CD4-positive, alpha-beta memory T cell (primary cell): ENCODE data around the gene PHF21B. TPM values are rescaled to one million over a fixed set of nuclear protein-coding genes. Genes with fewer than 3 reads are reported as not detected.

Source experiments
- CTCF ChIA-PET: fragments of 350-600 bp; sonication (Branson Sonifier 250); formaldehyde crosslinking; loops from one replicate; lab custom pipeline; 2021; ENCODE audit warnings: inconsistent platforms; ENCODE audit not compliant: partially characterized antibody; lab: Charles Lee
- POLR2A ChIA-PET: fragments of 350-600 bp; sonication (Branson Sonifier 250); formaldehyde crosslinking; loops from one replicate; lab custom pipeline; 2021; ENCODE audit not compliant: partially characterized antibody; lab: Charles Lee
- DNase-seq, 5 donors: peaks; one replicate each; pipeline versions ENCODE4 v3.0.0 to v3.0.0-alpha.2; 2020 to 2022; ENCODE audit warnings: mixed read lengths in 1 of 5
- H3K27ac ChIP-seq: one replicate; pipeline ENCODE4 v1.7.0; 2013; ENCODE audit warnings: low read depth, low read length
- H3K27me3 ChIP-seq: 2 replicates; pipeline ENCODE4 v1.7.0; 2013; ENCODE audit warnings: mild to moderate bottlenecking, low read length, moderate library complexity; ENCODE audit not compliant: insufficient read depth
- H3K36me3 ChIP-seq: 2 replicates; pipeline ENCODE4 v1.7.0; 2013; ENCODE audit warnings: mild to moderate bottlenecking, low read length, moderate library complexity; ENCODE audit not compliant: insufficient read depth
- H3K4me1 ChIP-seq: 2 replicates; pipeline ENCODE4 v1.7.0; 2013; ENCODE audit warnings: mild to moderate bottlenecking, low read length, moderate library complexity; ENCODE audit not compliant: insufficient read depth
- H3K4me3 ChIP-seq, 2 donors: one replicate each; pipeline ENCODE4 v1.7.0; 2013; ENCODE audit warnings: low read length in 2 of 2, mild to moderate bottlenecking in 1 of 2
- H3K9me3 ChIP-seq, 2 donors: one replicate each; pipeline ENCODE4 v1.7.0; 2013; ENCODE audit warnings: low read length in 2 of 2, control low read depth in 1 of 2; ENCODE audit not compliant: control insufficient read depth in 1 of 2
- H3K27ac Mint-ChIP-seq, 7 donors: one replicate each; pipeline ENCODE4 v1.8.0; 2020 to 2021; ENCODE audit warnings: mixed read lengths in 7 of 7, mild to moderate bottlenecking in 6 of 7, inconsistent platforms in 3 of 7, moderate library complexity in 3 of 7
- H3K27me3 Mint-ChIP-seq, 2 donors: one replicate each; pipeline ENCODE4 v1.8.0; 2020 to 2021; ENCODE audit warnings: mixed read lengths in 2 of 2
- H3K36me3 Mint-ChIP-seq, 2 donors: one replicate each; pipeline ENCODE4 v1.8.0; 2020 to 2021; ENCODE audit warnings: mixed read lengths in 2 of 2, inconsistent platforms in 1 of 2, mild to moderate bottlenecking in 1 of 2
- H3K4me1 Mint-ChIP-seq, 4 donors: one replicate each; pipeline ENCODE4 v1.8.0; 2020 to 2021; ENCODE audit warnings: mixed read lengths in 4 of 4, mild to moderate bottlenecking in 1 of 4
- H3K4me3 Mint-ChIP-seq, 8 donors: one replicate each; pipeline ENCODE4 v1.8.0; 2020 to 2021; ENCODE audit warnings: mixed read lengths in 8 of 8, mild to moderate bottlenecking in 7 of 8, moderate library complexity in 6 of 8, inconsistent platforms in 3 of 8
- H3K9me3 Mint-ChIP-seq, 8 donors: one replicate each; pipeline ENCODE4 v1.8.0; 2020 to 2021; ENCODE audit warnings: mixed read lengths in 8 of 8, mild to moderate bottlenecking in 5 of 8, inconsistent platforms in 3 of 8, moderate library complexity in 1 of 8
- intact Hi-C: fragments of 100-400 bp; cut with micrococcal nuclease; formaldehyde crosslinking; loops from one replicate; pipeline ENCODE4 v1.15.1; 2023
- polyA plus RNA-seq, 2 donors: library from polyadenylated mRNA; unstranded; fragments of 300-500 nt; fragmentation: Illumina TruSeq; gene quantifications; one replicate each; pipeline ENCODE4 v1.2.3, GENCODE V29; 2021
- total RNA-seq, 2 experiments: library from RNA; stranded (reverse); gene quantifications; one replicate each; pipeline ENCODE4 v1.2.3, GENCODE V29; 2021

PHF21B gene
- total and polyA plus RNA-seq, 4 experiments from 2014 or later: not detected

GRCh38 chr22:44996648-44997047 lies 13.2 kb downstream of the PHF21B start:
- intact Hi-C loops: no loop called here
- Mint-ChIP-seq H3K4me1 (peaks cover 0 to 3% (median 0%) of the 10 kb centered on the region in 4 donors), H3K9me3 (peaks cover 0 to 3% (median 0%) of the 10 kb centered on the region in 8 donors), H3K36me3 (no peaks in the 10 kb centered on the region), H3K27me3 (peaks cover 12 to 13% of the 10 kb centered on the region in 2 donors), H3K27ac (no peak overlapping the region), H3K4me3 (no peak overlapping the region)
- H3K4me1 ChIP-seq: no peaks in the 10 kb centered on the region
- H3K36me3 ChIP-seq: no peaks in the 10 kb centered on the region
- no peaks in the 10 kb centered on the region for H3K9me3 ChIP-seq
- no peak for DNase-seq
- POLR2A ChIA-PET: no interaction called here
- no peak overlapping the region for H3K27ac ChIP-seq
- CTCF ChIA-PET: no interaction called here
- H3K27me3 ChIP-seq: no peaks in the 10 kb centered on the region
- H3K4me3 ChIP-seq: no peak overlapping the region

GRCh38 chr22:44996120-44996519 lies 13.7 kb downstream of the PHF21B start:
- Histone ChIP-seq H3K4me1 (no peaks in the 10 kb centered on the region), H3K27me3 (no peaks in the 10 kb centered on the region), H3K4me3 (no peak overlapping the region), H3K27ac (no peak overlapping the region), H3K9me3 (no peaks in the 10 kb centered on the region), H3K36me3 (no peaks in the 10 kb centered on the region)
- ChIA-PET CTCF (no interaction called here), POLR2A (no interaction called here)
- H3K27me3 Mint-ChIP-seq: peaks cover 13% of the 10 kb centered on the region in 2 donors
- H3K4me1 Mint-ChIP-seq: peaks cover 0 to 3% (median 0%) of the 10 kb centered on the region in 4 donors
- H3K36me3 Mint-ChIP-seq: no peaks in the 10 kb centered on the region
- H3K9me3 Mint-ChIP-seq: peaks cover 0 to 3% (median 0%) of the 10 kb centered on the region in 8 donors
- intact Hi-C loops: no loop called here
- no peak for DNase-seq
- H3K27ac Mint-ChIP-seq: no peak overlapping the region
- no peak overlapping the region for H3K4me3 Mint-ChIP-seq

DNA sequence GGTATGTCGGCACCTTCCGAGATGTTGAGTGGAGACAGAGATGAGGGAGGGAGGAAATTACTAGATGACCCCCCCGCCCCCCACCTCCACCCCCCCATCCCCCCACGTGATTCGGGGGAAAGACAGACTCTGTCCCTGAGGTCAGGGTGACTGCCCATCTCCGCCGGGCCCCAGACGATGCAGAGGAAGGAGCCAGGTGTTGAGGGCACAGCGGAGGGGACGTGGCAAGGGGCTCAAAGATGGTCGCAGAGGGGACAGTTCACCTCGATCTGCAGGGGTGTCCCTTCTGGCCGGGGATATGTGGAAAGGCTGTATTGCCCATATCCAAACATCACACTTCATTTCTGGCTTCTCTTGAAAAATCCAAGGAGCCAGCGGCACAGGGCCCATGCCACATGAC lies 14.1 kb downstream of the PHF21B start:
- no peaks in the 10 kb centered on the region for H3K27me3 ChIP-seq
- CTCF ChIA-PET: no interaction called here
- H3K9me3 ChIP-seq: no peaks in the 10 kb centered on the region
- intact Hi-C loops: no loop called here
- POLR2A ChIA-PET: no interaction called here
- H3K4me1 ChIP-seq: no peaks in the 10 kb centered on the region
- Mint-ChIP-seq H3K36me3 (no peaks in the 10 kb centered on the region), H3K27ac (no peak overlapping the region), H3K9me3 (peaks cover 0 to 2% (median 0%) of the 10 kb centered on the region in 8 donors), H3K4me3 (no peak overlapping the region), H3K27me3 (peaks cover 12 to 15% of the 10 kb centered on the region in 2 donors), H3K4me1 (peaks cover 0 to 3% (median 0%) of the 10 kb centered on the region in 4 donors)
- no peak for DNase-seq
- H3K36me3 ChIP-seq: no peaks in the 10 kb centered on the region
- no peak overlapping the region for H3K4me3 ChIP-seq
- no peak overlapping the region for H3K27ac ChIP-seq

- H3K4me3 ChIP-seq: no peak overlapping the region
- H3K4me1 ChIP-seq: no peaks in the 10 kb centered on the region
- H3K36me3 ChIP-seq: no peaks in the 10 kb centered on the region
- POLR2A ChIA-PET: no interaction called here
- CTCF ChIA-PET: no interaction called here
- Mint-ChIP-seq H3K36me3 (no peaks in the 10 kb centered on the region), H3K27me3 (peaks cover 11 to 17% of the 10 kb centered on the region in 2 donors), H3K27ac (no peak overlapping the region), H3K9me3 (no peaks in the 10 kb centered on the region), H3K4me3 (no peak overlapping the region), H3K4me1 (peaks cover 0 to 3% (median 0%) of the 10 kb centered on the region in 4 donors)
- no peak overlapping the region for H3K27ac ChIP-seq
- H3K27me3 ChIP-seq: no peaks in the 10 kb centered on the region
- DNase-seq: no peak
- intact Hi-C loops: no loop called here
- H3K9me3 ChIP-seq: no peaks in the 10 kb centered on the region
These were observed 14.7 kb downstream of the PHF21B start for GRCh38 chr22:44995105-44995514.

GRCh38 chr22:44994399-44995104 lies 15.3 kb downstream of the PHF21B start:
- H3K9me3 Mint-ChIP-seq: no peaks in the 10 kb centered on the region
- CTCF ChIA-PET: no interaction called here

GRCh38 chr22:44992166-44992565 lies 17.6 kb downstream of the PHF21B start:
- Mint-ChIP-seq H3K4me3 (no peak overlapping the region), H3K9me3 (no peaks in the 10 kb centered on the region), H3K27me3 (peaks cover 13 to 23% of the 10 kb centered on the region in 2 donors), H3K36me3 (no peaks in the 10 kb centered on the region), H3K27ac (no peak overlapping the region), H3K4me1 (peaks cover 0 to 1% (median 0%) of the 10 kb centered on the region in 4 donors)
- intact Hi-C loops: no loop called here
- no peaks in the 10 kb centered on the region for H3K4me1 ChIP-seq
- H3K27me3 ChIP-seq: no peaks in the 10 kb centered on the region
- ChIA-PET CTCF (no interaction called here), POLR2A (no interaction called here)
- H3K36me3 ChIP-seq: no peaks in the 10 kb centered on the region
- H3K27ac ChIP-seq: no peak overlapping the region
- DNase-seq: no peak
- no peak overlapping the region for H3K4me3 ChIP-seq
- no peaks in the 10 kb centered on the region for H3K9me3 ChIP-seq

More at GRCh38 chr22:44994399-44995104, 15.3 kb downstream of the PHF21B start:
- Mint-ChIP-seq H3K4me1 (peaks cover 0 to 3% (median 0%) of the 10 kb centered on the region in 4 donors), H3K27ac (no peak overlapping the region), H3K36me3 (no peaks in the 10 kb centered on the region), H3K27me3 (peaks cover 11 to 17% of the 10 kb centered on the region in 2 donors), H3K4me3 (no peak overlapping the region)
- Histone ChIP-seq H3K4me3 (no peak overlapping the region), H3K27ac (no peak overlapping the region), H3K36me3 (no peaks in the 10 kb centered on the region), H3K4me1 (no peaks in the 10 kb centered on the region), H3K9me3 (no peaks in the 10 kb centered on the region), H3K27me3 (no peaks in the 10 kb centered on the region)
- DNase-seq: no peak
- POLR2A ChIA-PET: no interaction called here
- intact Hi-C loops: no loop called here

GRCh38 chr22:44991218-44991617 lies 18.6 kb downstream of the PHF21B start:
- H3K27ac ChIP-seq: no peak overlapping the region
- H3K4me1 ChIP-seq: no peaks in the 10 kb centered on the region
- no peak for DNase-seq
- ChIA-PET CTCF (no interaction called here), POLR2A (no interaction called here)
- no peaks in the 10 kb centered on the region for H3K36me3 ChIP-seq
- no peaks in the 10 kb centered on the region for H3K9me3 ChIP-seq
- Mint-ChIP-seq H3K9me3 (no peaks in the 10 kb centered on the region), H3K27ac (no peak overlapping the region), H3K4me1 (no peaks in the 10 kb centered on the region), H3K36me3 (no peaks in the 10 kb centered on the region), H3K4me3 (no peak overlapping the region), H3K27me3 (peaks cover 9 to 18% of the 10 kb centered on the region in 2 donors)
- intact Hi-C loops: no loop called here
- H3K4me3 ChIP-seq: no peak overlapping the region
- no peaks in the 10 kb centered on the region for H3K27me3 ChIP-seq
